ENCODE measurements around the gene ATP12A.

GRCh38 chr13:24668955-24669582, 11.1 kb upstream of the ATP12A start:
- TF ChIP-seq RNF2 (IDR thresholded peaks at IDR 0.05; ENCODE audit: borderline replicate concordance, low read depth, low read length, missing control alignments, poor library complexity, severe bottlenecking) (no peak), POLR2A (IDR thresholded peaks at IDR 0.05; ENCODE audit: control extremely low read depth in 1 of 2, low read depth in 2 of 2, low read length in 2 of 2) (no peak), SP2 (IDR thresholded peaks at IDR 0.05; ENCODE audit: low read length) (no peak), CTCF (IDR thresholded peaks at IDR 0.05; ENCODE audit: control extremely low read depth in 1 of 3, insufficient read depth in 1 of 3, low read depth in 1 of 3, low read length in 3 of 3) (no peak), MAX (IDR thresholded peaks at IDR 0.05) (no peak), BRCA1 (IDR thresholded peaks at IDR 0.05; ENCODE audit: low read depth, low read length) (no peak), RFX5 (IDR thresholded peaks at IDR 0.05; ENCODE audit: borderline replicate concordance, low read depth, low read length) (no peak), POLR2AphosphoS5 (IDR thresholded peaks at IDR 0.05; ENCODE audit: low read depth, low read length) (no peak), PHF8 (conservative IDR thresholded peaks at IDR 0.05; ENCODE audit: low read depth, low read length) (no peak), USF2 (IDR thresholded peaks at IDR 0.05; ENCODE audit: low read length) (no peak)

Data from H1 (cell line).